ENCODE data around the gene HOXD12. TPM values are rescaled to one million over a fixed set of nuclear protein-coding genes. Genes with fewer than 3 reads are reported as not detected.

The HOXD12 gene
- total RNA-seq, 4 donors from 2014 or later, result not detected

DNA sequence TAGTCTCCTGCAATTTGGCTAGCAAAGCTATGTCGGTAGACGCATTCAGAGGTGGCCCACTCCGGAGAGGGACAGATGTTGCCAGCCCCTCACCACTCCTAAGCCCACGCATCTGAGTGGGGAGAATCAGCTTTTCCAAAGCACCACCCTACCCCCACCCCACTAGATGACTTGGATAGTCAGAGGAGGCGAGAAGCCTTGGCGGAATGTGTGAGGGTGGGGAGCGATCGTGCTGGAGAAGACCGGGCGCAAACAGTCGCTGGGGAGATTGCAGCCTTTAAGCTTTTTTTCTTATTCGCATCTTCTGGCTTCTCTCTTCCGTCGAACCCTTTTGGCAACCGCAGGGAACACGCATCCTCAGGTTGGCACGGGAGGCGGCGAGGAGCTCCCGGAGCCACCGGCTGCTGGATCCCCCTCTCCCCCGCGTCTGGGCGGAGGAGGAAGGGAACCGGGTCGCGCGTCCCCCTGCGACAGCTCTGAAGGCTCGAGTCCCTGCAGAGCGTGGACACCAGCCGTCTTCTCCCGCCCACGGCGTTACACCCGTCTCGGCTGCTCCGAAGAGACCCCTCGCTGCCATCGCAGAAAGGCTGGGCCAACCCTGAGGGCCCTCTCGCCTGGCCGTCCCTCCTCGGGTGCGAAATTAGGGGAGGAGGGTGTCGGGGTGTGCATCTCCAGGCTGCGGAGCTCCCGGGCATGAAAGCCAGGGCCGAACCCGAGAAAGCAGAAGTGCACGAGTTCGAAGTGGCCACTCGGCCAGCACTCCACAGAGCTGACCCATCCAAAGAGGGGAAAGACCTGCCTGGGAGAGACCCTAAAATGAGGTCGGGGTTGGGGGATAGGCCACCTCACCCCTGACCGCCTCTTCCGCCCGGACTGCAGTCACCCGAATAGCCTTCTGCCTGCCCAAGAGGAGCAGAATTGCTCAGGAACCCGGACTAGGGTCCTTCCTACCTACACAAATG is 28.0 kb upstream of the HOXD12 start:
- DNase-seq (ENCODE audit: low spot score) (no peak), ATAC-seq (ENCODE audit: low FRiP score) (no peak)
- no peak for TF ChIP-seq CTCF (IDR thresholded peaks at IDR 0.05)

DNA sequence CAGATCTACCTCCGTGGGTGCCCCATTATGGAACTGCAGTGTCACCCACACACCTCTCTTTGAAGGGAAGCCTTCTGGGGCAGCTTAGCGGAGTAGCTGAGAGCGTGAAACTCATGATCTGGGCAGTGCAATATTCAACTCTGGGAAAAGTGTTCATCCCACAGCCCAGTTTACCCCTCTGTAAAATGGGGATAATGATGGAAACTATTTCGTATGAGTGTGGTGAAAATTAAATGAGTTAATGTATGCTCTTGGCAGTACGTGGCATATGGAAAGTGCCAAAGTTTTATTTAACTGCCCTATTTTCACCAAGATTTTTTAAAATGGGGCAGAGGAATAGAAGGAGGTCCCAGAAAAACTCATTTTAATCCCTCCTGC is 27.3 kb upstream of the HOXD12 start:
- DNase-seq (ENCODE audit: low spot score) (no peak), ATAC-seq (ENCODE audit: low FRiP score) (no peak)
- no peak for TF ChIP-seq CTCF (IDR thresholded peaks at IDR 0.05)

- no peak for TF ChIP-seq CTCF (IDR thresholded peaks at IDR 0.05)
- ATAC-seq (ENCODE audit: low FRiP score), result no peak
- no peak for DNase-seq (ENCODE audit: low spot score)
Measured at GRCh38 chr2:176072951-176073904, 26.4 kb upstream of the HOXD12 start.

DNA sequence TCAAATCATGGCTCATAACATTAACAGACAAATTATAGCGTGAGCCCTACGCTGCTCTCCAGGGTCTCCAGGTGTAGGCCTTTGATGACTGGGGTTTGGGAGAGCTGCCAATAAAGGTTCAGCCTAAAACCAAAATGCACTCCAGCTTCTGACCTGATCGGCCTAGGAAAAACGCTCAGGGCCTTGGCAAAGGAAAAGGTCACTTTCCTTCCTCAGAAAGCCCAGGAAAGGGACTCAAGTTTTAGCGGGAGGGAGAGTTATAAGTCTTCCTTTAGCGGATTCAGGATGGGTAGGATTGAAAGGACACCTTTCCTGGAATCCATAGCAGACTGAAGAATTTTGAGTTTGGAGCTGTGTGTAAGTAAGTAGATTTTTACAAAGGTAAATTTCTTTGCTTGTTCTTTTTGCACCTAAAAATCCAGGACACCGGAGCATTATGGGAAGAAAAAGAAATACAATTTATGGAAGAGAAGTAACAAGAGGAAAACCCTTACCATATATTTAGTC is 24.6 kb upstream of the HOXD12 start:
- DNase-seq (ENCODE audit: low spot score) (no peak), ATAC-seq (ENCODE audit: low FRiP score) (no peak)
- no peak for TF ChIP-seq CTCF (IDR thresholded peaks at IDR 0.05)

DNA sequence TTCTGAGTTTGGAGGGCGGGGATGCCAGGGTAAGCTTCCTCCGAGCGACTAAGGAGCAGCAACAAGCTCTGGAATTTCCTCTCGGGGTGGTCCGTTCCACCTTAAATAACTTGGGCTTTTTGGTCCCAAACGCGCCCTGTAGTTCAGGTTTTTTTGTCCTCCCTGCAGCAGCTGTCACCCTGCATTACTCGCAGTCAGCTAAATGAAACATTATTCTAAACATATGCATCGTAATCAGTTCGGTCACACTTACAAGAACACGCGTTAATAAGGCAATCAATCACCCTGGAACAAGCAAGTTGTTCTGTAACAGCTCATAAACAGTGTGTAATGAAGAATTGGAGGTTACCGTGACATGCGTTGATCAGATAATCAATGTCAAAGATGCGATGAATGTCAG is 24.1 kb upstream of the HOXD12 start:
- ATAC-seq (ENCODE audit: low FRiP score) (no peak), DNase-seq (ENCODE audit: low spot score) (no peak)
- no peak for TF ChIP-seq CTCF (IDR thresholded peaks at IDR 0.05)

DNA sequence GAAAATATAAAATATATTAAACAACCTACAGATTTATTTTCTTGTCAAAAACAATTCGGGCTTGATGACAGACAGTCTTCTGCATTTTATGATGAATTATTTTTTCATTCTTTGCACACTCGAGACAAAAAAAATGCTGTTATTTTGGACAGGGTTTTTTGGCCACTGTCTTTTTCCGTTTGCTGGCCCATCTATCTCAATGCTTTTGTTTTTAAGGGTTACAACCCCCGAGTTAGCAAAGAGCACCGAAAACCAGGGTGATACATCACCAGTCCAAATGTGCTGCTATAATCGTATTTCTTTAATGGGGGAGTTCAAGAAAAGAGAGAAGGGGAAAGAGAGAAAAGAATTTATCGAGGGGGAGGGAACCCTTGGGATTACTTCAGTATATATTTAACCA is 23.5 kb upstream of the HOXD12 start:
- no peak for DNase-seq (ENCODE audit: low spot score)
- ATAC-seq (ENCODE audit: low FRiP score), result no peak
- no peak for TF ChIP-seq CTCF (IDR thresholded peaks at IDR 0.05)
